Neural cell (in vitro differentiated cells): ENCODE measurements around the gene CD81. TPM values are rescaled to one million over a fixed set of nuclear protein-coding genes. Genes with fewer than 3 reads are reported as not detected.

Experiments
- H2AFZ ChIP-seq: fragments of 200-600, 300-800 bp; sonication (generic), shearing (Covaris generic); 2 replicates; pipeline ENCODE4 v1.6.0; 2014; ENCODE audit warnings: low read depth, mild to moderate bottlenecking, antibody characterized with exemption, low read length, moderate library complexity
- H3F3A ChIP-seq: fragments of 200-600 bp; shearing (Covaris generic); 2 replicates; pipeline ENCODE4 v1.6.1; 2016; ENCODE audit warnings: mild to moderate bottlenecking, moderate library complexity, mixed read lengths, antibody characterized with exemption, low read length; ENCODE audit not compliant: insufficient read depth, poor library complexity, severe bottlenecking
- H3K27ac ChIP-seq: fragments of 200-600, 300-800 bp; sonication (generic), shearing (Covaris generic); 2 replicates; pipeline ENCODE4 v1.5.1; 2014; ENCODE audit warnings: mild to moderate bottlenecking, low read length, moderate library complexity
- H3K27me3 ChIP-seq: fragments of 300-800, 200-600 bp; sonication (generic), shearing (Covaris generic); 2 replicates; pipeline ENCODE4 v1.6.0; 2014; ENCODE audit warnings: mild to moderate bottlenecking, low read depth, low read length, moderate library complexity; ENCODE audit not compliant: insufficient read depth
- H3K36me3 ChIP-seq: fragments of 300-800, 200-600 bp; sonication (generic), shearing (Covaris generic); 2 replicates; pipeline ENCODE4 v1.5.1; 2014; ENCODE audit warnings: mild to moderate bottlenecking, antibody characterized with exemption, low read length, moderate library complexity; ENCODE audit not compliant: insufficient read depth
- H3K4me2 ChIP-seq: fragments of 300-800, 200-600 bp; sonication (generic), shearing (Covaris generic); 2 replicates; pipeline ENCODE4 v1.6.0; 2014; ENCODE audit warnings: mild to moderate bottlenecking, low read length
- H3K4me3 ChIP-seq: fragments of 300-800, 200-600 bp; sonication (generic), shearing (Covaris generic); 2 replicates; pipeline ENCODE4 v1.5.1; 2014; ENCODE audit warnings: mild to moderate bottlenecking, low read length, moderate library complexity
- H3K79me2 ChIP-seq: fragments of 200-600 bp; shearing (Covaris generic); replicated peaks from 2 replicates; pipeline ENCODE4 v1.6.0; 2014; ENCODE audit warnings: mild to moderate bottlenecking, low read length, moderate library complexity; ENCODE audit not compliant: insufficient read depth
- H3K9ac ChIP-seq: fragments of 300-800, 200-600 bp; sonication (generic), shearing (Covaris generic); 2 replicates; pipeline ENCODE4 v1.6.1; 2016; ENCODE audit warnings: mild to moderate bottlenecking, low read length, mixed read lengths
- H3K9me2 ChIP-seq: fragments of 200-600 bp; shearing (Covaris generic); 2 replicates; pipeline ENCODE4 v1.6.1; 2016; ENCODE audit warnings: mild to moderate bottlenecking, low read length, mixed read lengths; ENCODE audit not compliant: insufficient read depth
- H3K9me3 ChIP-seq: fragments of 200-600, 300-800 bp; sonication (generic), shearing (Covaris generic); 2 replicates; pipeline ENCODE4 v1.6.1; 2016; ENCODE audit warnings: mild to moderate bottlenecking, mixed run types, low read length, moderate library complexity, mixed read lengths
- H4K20me1 ChIP-seq: fragments of 200-600 bp; shearing (Covaris generic); 2 replicates; pipeline ENCODE4 v1.6.1; 2016; ENCODE audit warnings: mild to moderate bottlenecking, mixed run types; ENCODE audit not compliant: insufficient read depth
- CTCF ChIP-seq: fragments of 450-650 bp; IDR thresholded peaks from 2 replicates; pipeline ENCODE4 v1.5.1; 2014; ENCODE audit warnings: antibody characterized with exemption, mild to moderate bottlenecking, moderate library complexity; ENCODE audit not compliant: poor library complexity, severe bottlenecking
- EP300 ChIP-seq: fragments of 450-650 bp; conservative IDR thresholded peaks from 2 replicates; pipeline ENCODE4 v1.6.1; 2014; ENCODE audit warnings: antibody characterized with exemption, mild to moderate bottlenecking, moderate library complexity; ENCODE audit not compliant: poor library complexity, severe bottlenecking
- EZH2 ChIP-seq: fragments of 200-600, 300-800 bp; shearing (Covaris generic), sonication (generic); IDR thresholded peaks from 2 replicates; pipeline ENCODE4 v1.6.1; 2014; ENCODE audit warnings: antibody characterized with exemption, low read length, borderline replicate concordance, mild to moderate bottlenecking; ENCODE audit not compliant: insufficient read depth, poor library complexity, severe bottlenecking
- MXI1 ChIP-seq: fragments of 450-650 bp; conservative IDR thresholded peaks from 2 replicates; pipeline ENCODE4 v1.6.1; 2014; ENCODE audit warnings: antibody characterized with exemption, mild to moderate bottlenecking; ENCODE audit not compliant: poor library complexity, severe bottlenecking
- POLR2AphosphoS5 ChIP-seq: IDR thresholded peaks from 2 replicates; pipeline ENCODE4 v1.6.1; 2012
- RAD21 ChIP-seq: fragments of 450-650 bp; conservative IDR thresholded peaks from 2 replicates; pipeline ENCODE4 v1.6.1; 2014; ENCODE audit warnings: antibody characterized with exemption, mild to moderate bottlenecking, moderate library complexity
- REST ChIP-seq: IDR thresholded peaks from 2 replicates; pipeline ENCODE4 v1.6.1; 2012; ENCODE audit warnings: borderline replicate concordance
- SMC3 ChIP-seq: fragments of 450-650 bp; conservative IDR thresholded peaks from 2 replicates; pipeline ENCODE4 v1.6.1; 2014; ENCODE audit warnings: antibody characterized with exemption, mild to moderate bottlenecking, moderate library complexity; ENCODE audit not compliant: poor library complexity
- TAF1 ChIP-seq: IDR thresholded peaks from 2 replicates; pipeline ENCODE4 v1.6.1; 2012; ENCODE audit warnings: low read depth
- polyA plus RNA-seq: library from polyadenylated mRNA; depleted of rRNA; stranded (reverse); fragments of >200 nt; gene quantifications from 2 replicates; pipeline ENCODE4 v1.2.3, GENCODE V29; 2014

The CD81 gene
- polyA plus RNA-seq, 1 donor from 2014 or later = 97.8 TPM

DNA sequence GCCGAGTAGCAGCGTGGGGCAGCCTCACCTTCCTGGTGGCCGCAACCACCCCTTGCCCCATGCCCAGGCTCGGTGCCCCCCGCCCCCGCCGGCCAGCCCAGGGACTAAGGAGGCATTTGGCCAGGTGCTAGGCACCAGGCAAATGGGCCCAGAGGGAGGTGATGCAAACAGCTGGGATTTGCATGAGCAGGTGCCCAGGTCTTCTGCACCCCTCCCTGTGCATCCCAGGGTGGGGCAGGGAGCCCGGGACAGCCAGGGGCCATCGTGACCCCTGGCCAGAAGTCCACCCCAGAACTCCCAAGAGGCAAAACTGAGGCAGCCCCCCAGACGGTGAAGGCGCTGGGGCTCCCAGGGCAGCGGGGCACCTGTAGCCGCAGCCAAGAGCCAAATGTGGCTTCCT is 49.1 kb downstream of the CD81 start:
- no peak overlapping the region for H3K9ac ChIP-seq
- H3K27me3 ChIP-seq = no peaks in the 10 kb centered on the region
- H2AFZ ChIP-seq = no peak overlapping the region
- no peaks in the 10 kb centered on the region for H4K20me1 ChIP-seq
- no peaks in the 10 kb centered on the region for H3K9me2 ChIP-seq
- H3K4me3 ChIP-seq = no peak overlapping the region
- no peak overlapping the region for H3K27ac ChIP-seq
- H3K4me2 ChIP-seq = no peak overlapping the region
- no peaks in the 10 kb centered on the region for H3F3A ChIP-seq
- TF ChIP-seq REST = no peak
- no peak for TF ChIP-seq MXI1
- TF ChIP-seq SMC3 = no peak
- no peak for TF ChIP-seq CTCF
- TF ChIP-seq EZH2 = no peak
- no peak for TF ChIP-seq TAF1
- no peak for TF ChIP-seq RAD21
- TF ChIP-seq POLR2AphosphoS5 = no peak
- TF ChIP-seq EP300 = no peak
- no peaks in the 10 kb centered on the region for H3K79me2 ChIP-seq
- no peaks in the 10 kb centered on the region for H3K36me3 ChIP-seq
- no peaks in the 10 kb centered on the region for H3K9me3 ChIP-seq

- Histone ChIP-seq H2AFZ (no peak overlapping the region), H3K27ac (no peak overlapping the region), H3K4me3 (no peak overlapping the region), H3K4me2 (no peak overlapping the region), H3K9me2 (no peaks in the 10 kb centered on the region), H3F3A (no peaks in the 10 kb centered on the region), H3K9ac (no peak overlapping the region), H3K27me3 (no peaks in the 10 kb centered on the region), H4K20me1 (no peaks in the 10 kb centered on the region), H3K36me3 (no peaks in the 10 kb centered on the region), H3K79me2 (no peaks in the 10 kb centered on the region), H3K9me3 (no peaks in the 10 kb centered on the region)
- TF ChIP-seq REST = no peak
- no peak for TF ChIP-seq POLR2AphosphoS5
- TF ChIP-seq MXI1 = no peak
- TF ChIP-seq EZH2 = no peak
- TF ChIP-seq TAF1 = no peak
- TF ChIP-seq EP300 = no peak
- TF ChIP-seq RAD21 = no peak
Measured at GRCh38 chr11:2426826-2427521, 49.9 kb downstream of the CD81 start.
